VCaP (cell line): ENCODE data around the gene FCRL5.

Experiments used
- H3K27ac ChIP-seq: fragments of 450-650 bp; 2 replicates; pipeline ENCODE4 v1.5.1; 2017
- CTCF ChIP-seq: fragments of 450-650 bp; conservative IDR thresholded peaks from 2 replicates; pipeline ENCODE4 v1.5.1; 2017; ENCODE audit warnings: mild to moderate bottlenecking, moderate library complexity

Gene FCRL5

DNA sequence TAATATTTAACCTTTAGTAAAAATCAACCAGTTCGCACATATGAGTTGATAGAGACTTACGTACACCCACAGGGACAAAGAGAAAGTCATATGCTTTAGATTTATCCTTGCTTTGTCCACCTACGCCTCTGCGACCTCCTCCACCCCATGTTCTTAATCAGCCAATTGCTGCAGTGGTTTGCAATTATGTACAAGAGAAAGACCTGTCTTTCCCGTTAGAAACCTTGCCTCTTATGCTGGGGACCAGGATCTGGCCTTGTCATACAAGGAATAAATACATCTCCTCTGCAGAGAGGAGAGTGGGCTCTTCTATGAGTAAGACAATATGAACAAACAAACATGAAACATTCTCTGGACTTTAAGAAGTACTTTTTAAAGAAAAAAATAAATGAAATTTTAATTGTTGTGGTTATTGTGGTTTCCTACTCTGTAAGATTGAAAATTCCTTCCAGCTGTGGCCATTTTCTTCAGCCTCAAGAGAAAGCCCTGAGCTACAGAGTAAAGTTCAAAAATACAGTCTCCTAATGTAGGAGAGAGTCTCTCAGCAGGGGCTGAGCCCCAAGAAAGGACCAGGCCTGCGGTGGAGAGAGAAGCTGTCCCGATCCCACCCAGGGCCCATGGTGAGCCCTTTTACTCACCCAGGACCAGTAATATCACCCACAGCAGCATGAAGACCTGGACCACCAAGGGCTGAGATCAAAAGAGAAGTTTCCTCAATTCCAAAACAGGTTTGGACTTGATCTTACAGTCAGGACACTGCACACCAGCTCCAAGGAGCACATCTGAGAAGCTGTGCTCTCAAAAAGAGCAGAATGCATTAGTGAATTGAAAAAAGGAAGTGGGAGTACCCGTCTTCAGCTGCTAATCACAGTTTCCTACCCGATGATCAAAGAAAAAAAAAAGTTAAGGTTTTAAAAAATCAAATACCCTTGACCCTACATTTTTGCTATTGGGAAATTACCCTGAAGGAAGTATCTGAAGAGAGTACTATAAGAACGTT, at the start of gene FCRL5:
FCRL5 (minus strand) TSS at position 822 of the 1,000 bp plus-strand sequence; CDS start at position 669, 153 bp downstream.
- no peak within 1 kb of the TSS for H3K27ac ChIP-seq
- no peak for TF ChIP-seq CTCF

DNA sequence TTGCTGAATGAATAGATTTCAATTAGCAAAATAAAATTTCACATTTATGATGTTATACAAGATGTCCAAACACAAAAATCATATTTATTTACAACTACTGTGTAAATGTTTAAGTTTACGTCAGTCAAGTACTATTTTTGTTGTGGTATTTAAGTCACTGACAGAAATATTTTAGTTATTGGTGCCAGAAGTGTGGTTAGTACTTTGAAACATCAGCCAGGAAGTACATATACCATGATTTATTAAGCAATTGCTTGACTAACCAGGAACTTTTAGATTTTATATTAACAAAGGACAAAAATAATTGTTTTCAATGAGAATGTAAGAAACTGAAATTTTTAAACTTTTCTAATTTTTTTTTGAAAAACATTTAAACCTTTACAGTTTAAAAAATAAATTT, 47.9 kb upstream of the FCRL5 start:
- TF ChIP-seq CTCF: no peak
- no peak overlapping the region for H3K27ac ChIP-seq

DNA sequence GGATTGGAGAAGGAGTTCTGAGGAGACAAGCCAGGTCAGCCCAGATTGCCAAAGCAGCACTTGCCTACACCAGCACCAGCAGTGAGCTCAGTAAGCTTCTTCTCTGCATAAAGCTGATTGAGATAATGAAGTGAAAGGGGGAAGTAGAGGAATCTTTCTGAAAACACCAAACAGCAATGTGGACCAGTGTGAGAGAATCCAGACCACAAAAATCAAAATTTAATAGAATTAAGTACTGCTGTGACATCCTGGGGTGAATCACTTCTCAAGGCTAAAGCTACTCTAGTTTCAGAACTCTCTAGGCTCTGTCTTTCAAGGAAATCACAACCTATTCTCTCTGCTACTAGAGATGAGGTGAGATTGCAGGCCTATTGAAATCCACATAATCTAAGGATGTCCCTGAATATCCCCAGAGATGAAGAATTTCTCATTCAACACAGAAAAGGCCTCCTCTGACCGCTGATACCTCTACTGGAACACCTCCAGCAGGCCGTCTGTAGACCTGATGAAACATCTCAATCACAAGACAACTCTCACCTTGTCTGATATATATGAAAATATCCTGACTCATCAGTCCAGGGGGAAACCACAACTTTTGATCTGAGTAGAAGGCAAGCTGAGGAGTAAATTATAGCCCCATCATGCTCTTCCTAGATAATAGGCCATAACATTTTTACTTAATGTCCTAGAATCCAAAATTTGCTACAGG, 45.8 kb upstream of the FCRL5 start, which contains the start of gene FCRL4:
FCRL4 (minus strand) TSS at position 127 of the 709 bp plus-strand sequence. CDS start 141 bp downstream, outside the sequence.
- no peak within 1 kb of the TSS for H3K27ac ChIP-seq
- no peak for TF ChIP-seq CTCF

- H3K27ac ChIP-seq: no peak overlapping the region
- TF ChIP-seq CTCF: no peak
Observed at GRCh38 chr1:157596384-157596783, 44.1 kb upstream of the FCRL5 start.

DNA sequence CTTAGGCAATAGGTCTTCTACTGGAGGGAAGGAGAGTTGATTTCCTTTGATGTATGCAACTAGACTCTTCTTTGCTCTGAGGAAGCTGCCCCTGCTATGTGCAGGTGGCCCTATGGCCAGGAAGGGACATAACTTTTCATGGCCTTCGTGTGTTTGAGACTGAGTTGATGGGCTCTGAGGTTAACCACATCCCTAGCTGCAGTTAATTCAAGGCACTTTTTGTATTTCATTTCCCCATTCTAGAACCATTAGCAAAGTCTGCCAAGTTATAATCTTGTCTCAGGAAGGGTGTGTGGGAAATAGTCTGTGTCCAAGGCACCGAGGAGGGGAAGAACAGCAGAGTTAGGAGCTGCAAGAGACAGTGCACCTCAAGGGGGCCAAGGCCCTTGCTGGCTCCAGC, 43.0 kb upstream of the FCRL5 start:
- no peak overlapping the region for H3K27ac ChIP-seq
- TF ChIP-seq CTCF: no peak

DNA sequence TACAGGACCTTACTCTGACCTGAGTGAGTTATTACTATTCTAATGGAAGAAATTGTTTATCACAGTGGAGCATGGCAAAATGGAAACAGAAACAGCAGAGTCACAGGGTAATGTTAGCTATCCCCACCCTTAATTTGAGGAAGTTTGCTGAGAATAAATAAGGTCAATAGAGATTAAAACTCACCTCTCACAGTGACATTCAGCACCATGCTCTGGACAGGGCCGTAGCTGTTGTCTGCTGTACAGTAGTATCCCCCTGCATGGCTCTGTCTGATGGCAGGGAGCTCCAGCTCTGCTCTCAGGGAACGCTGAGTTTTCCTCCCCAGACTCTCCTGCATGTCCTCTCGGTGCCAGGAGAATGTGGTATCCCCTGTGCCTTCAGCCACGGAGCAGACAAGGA, 33.7 kb upstream of the FCRL5 start:
- H3K27ac ChIP-seq: no peak overlapping the region
- no peak for TF ChIP-seq CTCF

DNA sequence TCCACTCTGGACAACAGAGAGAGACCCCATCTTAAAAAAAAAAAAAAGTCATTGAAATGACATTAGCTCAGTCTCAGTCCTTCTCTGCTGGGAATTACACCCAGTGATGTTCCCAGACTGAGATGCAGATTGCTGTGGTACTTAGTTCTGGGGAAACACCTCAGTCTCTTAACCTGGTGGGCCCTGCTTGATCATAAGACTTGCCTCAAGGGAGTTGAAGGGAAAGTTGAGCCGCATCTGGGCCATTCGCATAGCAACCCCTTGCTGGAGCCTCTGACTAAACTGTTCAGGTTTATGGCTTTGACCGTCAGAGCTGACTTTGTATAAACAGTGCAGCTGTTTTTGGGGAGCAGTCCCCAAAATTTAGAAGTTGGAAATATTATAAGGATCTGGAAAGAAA, 32.2 kb upstream of the FCRL5 start:
- no peak overlapping the region for H3K27ac ChIP-seq
- TF ChIP-seq CTCF: no peak
